HG03108 (cell line): ENCODE results near the gene PTPMT1.
"Not testable (repeated sequence)": the region's sequence is repeated elsewhere in the genome, so short reads cannot be mapped to it uniquely, and the experiment has no call there.

ENCODE experiments used
- ATAC-seq: cut with Tn5 transposase; IDR thresholded peaks from one replicate; pipeline ENCODE4 v1.9.1; 2021; ENCODE audit warnings: moderate library complexity; ENCODE audit not compliant: unreplicated experiment

PTPMT1 gene

GRCh38 chr11:47546274-47546673, 19.1 kb upstream of the PTPMT1 start:
- not testable (repeated sequence) for ATAC-seq

- ATAC-seq, result no peak
Measured at GRCh38 chr11:47550288-47551047, 14.9 kb upstream of the PTPMT1 start.

- no peak for ATAC-seq
Measured at GRCh38 chr11:47551086-47551485, 14.3 kb upstream of the PTPMT1 start.

GRCh38 chr11:47552056-47552565, 13.3 kb upstream of the PTPMT1 start:
- ATAC-seq, result no peak

- ATAC-seq, result peak; percentile 88
Measured at GRCh38 chr11:47552566-47553405, 12.6 kb upstream of the PTPMT1 start, which contains the start of gene CELF1. CELF1 (minus strand) TSS chr11:47553132; CDS start chr11:47499523, 53,609 bp downstream.

- ATAC-seq, result peak; percentile 11
Measured at GRCh38 chr11:47553406-47553743, 12.0 kb upstream of the PTPMT1 start.

- ATAC-seq, result not testable (repeated sequence)
Measured at GRCh38 chr11:47557004-47557403, 8.4 kb upstream of the PTPMT1 start.

- ATAC-seq, result no peak
Measured at GRCh38 chr11:47558695-47559094, 6.7 kb upstream of the PTPMT1 start.

GRCh38 chr11:47560426-47560825, 5.0 kb upstream of the PTPMT1 start:
- ATAC-seq, result no peak

GRCh38 chr11:47562393-47562792, 3.0 kb upstream of the PTPMT1 start:
- not testable (repeated sequence) for ATAC-seq

GRCh38 chr11:47564366-47564765, 1.0 kb upstream of the PTPMT1 start:
- not testable (repeated sequence) for ATAC-seq

- peak; percentile 10 for ATAC-seq
Measured at GRCh38 chr11:47564933-47565339, 463 bp upstream of the PTPMT1 start.

- no peak for ATAC-seq
Measured at GRCh38 chr11:47566149-47566698, 825 bp downstream of the PTPMT1 start.

GRCh38 chr11:47569646-47570045, 4.2 kb downstream of the PTPMT1 start:
- ATAC-seq, result no peak

- no peak for ATAC-seq
Measured at GRCh38 chr11:47570651-47571356, 5.4 kb downstream of the PTPMT1 start.

- ATAC-seq, result no peak
Measured at GRCh38 chr11:47571357-47571729, 5.9 kb downstream of the PTPMT1 start.

- no peak for ATAC-seq
Measured at GRCh38 chr11:47571895-47572294, 6.5 kb downstream of the PTPMT1 start.

- no peak for ATAC-seq
Measured at GRCh38 chr11:47572715-47573255, 7.4 kb downstream of the PTPMT1 start.

GRCh38 chr11:47573321-47573720, 7.9 kb downstream of the PTPMT1 start:
- no peak for ATAC-seq

GRCh38 chr11:47577460-47578041, 12.2 kb downstream of the PTPMT1 start:
- ATAC-seq, result no peak
